Breast epithelium (tissue), 4 donors: ENCODE measurements around the gene KRTAP5-4. TPM values are rescaled to one million over a fixed set of nuclear protein-coding genes. Genes with fewer than 3 reads are reported as not detected.
"Not testable (repeated sequence)": the region's sequence is repeated elsewhere in the genome, so short reads cannot be mapped to it uniquely, and the experiment has no call there.

Experiments used
- DNase-seq, 2 donors: peaks; one replicate each; pipeline ENCODE4 v3.0.0-alpha.2; 2019; ENCODE audit warnings: low spot score in 2 of 2
- H3K27ac ChIP-seq, 2 donors: fragments of 200-600 bp; sonication (generic) in 1 of 2; one replicate each; pipeline ENCODE4 v1.5.1; 2016 to 2019; ENCODE audit warnings: mild to moderate bottlenecking in 1 of 2
- H3K27me3 ChIP-seq, 2 donors: fragments of 200-600 bp; sonication (generic) in 1 of 2; one replicate each; pipeline versions ENCODE4 v1.5.1 to v1.6.0; 2017 to 2019; ENCODE audit warnings: control low read depth in 1 of 2, mild to moderate bottlenecking in 1 of 2
- H3K36me3 ChIP-seq: fragments of 200-600 bp; one replicate; pipeline ENCODE4 v1.5.1; 2019
- H3K4me1 ChIP-seq, 2 donors: fragments of 200-600 bp; sonication (generic); one replicate each; pipeline ENCODE4 v1.5.1; 2016 to 2019; ENCODE audit warnings: control low read depth in 1 of 2
- H3K4me3 ChIP-seq, 3 donors: fragments of 200-600 bp; sonication (generic); 1 replicate in 2 of 3; 2 replicates in 1 of 3; pipeline ENCODE4 v1.5.1; 2016 to 2019; ENCODE audit warnings: mild to moderate bottlenecking in 3 of 3, moderate library complexity in 2 of 3
- H3K9me3 ChIP-seq, 2 donors: fragments of 200-600 bp; sonication (generic) in 1 of 2; one replicate each; pipeline ENCODE4 v1.5.1; 2016 to 2019; ENCODE audit warnings: control low read depth in 1 of 2
- CTCF ChIP-seq, 3 donors: fragments of 450-650 bp; IDR thresholded peaks; one replicate each; pipeline ENCODE4 v1.5.1; 2016 to 2017; ENCODE audit warnings: antibody characterized with exemption in 3 of 3, mild to moderate bottlenecking in 3 of 3, moderate library complexity in 3 of 3
- POLR2A ChIP-seq: fragments of 450-650 bp; IDR thresholded peaks from one replicate; pipeline ENCODE4 v1.6.1; 2016; ENCODE audit warnings: antibody characterized with exemption, mild to moderate bottlenecking, moderate library complexity
- POLR2AphosphoS5 ChIP-seq, 3 donors: sonication (generic); formaldehyde crosslinking; IDR thresholded peaks; one replicate each; pipeline ENCODE4 v1.6.1; 2017; ENCODE audit warnings: antibody characterized with exemption in 3 of 3
- intact Hi-C: fragments of 100-400 bp; cut with DNase I; formaldehyde crosslinking; loops from one replicate; pipeline ENCODE4 v1.15.1; 2023; ENCODE audit warnings: low total_unique reads
- total RNA-seq, 3 donors: library from RNA; depleted of rRNA; stranded (reverse); fragments of >200 nt; gene quantifications; one replicate each; pipeline ENCODE4 v1.1.0, GENCODE V29; 2016

KRTAP5-4 gene
- total RNA-seq, 3 donors from 2014 or later = not detected

GRCh38 chr11:1648653-1649420, 26.9 kb upstream of the KRTAP5-4 start:
- DNase-seq = peak in 1 of 2 donors; percentile 35
- no peak for TF ChIP-seq POLR2AphosphoS5 (IDR thresholded peaks at IDR 0.05)
- no peak for TF ChIP-seq POLR2A
- TF ChIP-seq CTCF (IDR thresholded peaks at IDR 0.05) = no peak
- intact Hi-C loops = no loop called here
- H3K27me3 ChIP-seq = peaks cover 0 to 6% of the 10 kb centered on the region in 2 donors
- no peak overlapping the region for H3K27ac ChIP-seq
- H3K36me3 ChIP-seq = no peaks in the 10 kb centered on the region
- no peaks in the 10 kb centered on the region for H3K4me1 ChIP-seq
- no peak overlapping the region for H3K4me3 ChIP-seq
- no peaks in the 10 kb centered on the region for H3K9me3 ChIP-seq

- H3K27me3 ChIP-seq = peaks cover 0 to 3% of the 10 kb centered on the region in 2 donors
- no peak overlapping the region for H3K4me3 ChIP-seq
- intact Hi-C loops = no loop called here
- no peaks in the 10 kb centered on the region for H3K4me1 ChIP-seq
- no peak overlapping the region for H3K27ac ChIP-seq
- H3K36me3 ChIP-seq = no peaks in the 10 kb centered on the region
- no peak for TF ChIP-seq CTCF (IDR thresholded peaks at IDR 0.05)
- TF ChIP-seq POLR2AphosphoS5 (IDR thresholded peaks at IDR 0.05) = no peak
- no peak for TF ChIP-seq POLR2A
- DNase-seq = no peak
- H3K9me3 ChIP-seq = no peaks in the 10 kb centered on the region
Observed at GRCh38 chr11:1647901-1648652, 26.1 kb upstream of the KRTAP5-4 start.

- H3K9me3 ChIP-seq, DNase-seq, H3K36me3 ChIP-seq, H3K4me3 ChIP-seq, intact Hi-C loops, H3K27me3 ChIP-seq, H3K4me1 ChIP-seq, H3K27ac ChIP-seq: not testable (repeated sequence)
Observed at GRCh38 chr11:1646540-1646939, 24.6 kb upstream of the KRTAP5-4 start.

- Histone ChIP-seq H3K27me3 (peaks cover 0 to 14% of the 10 kb centered on the region in 2 donors), H3K9me3 (no peaks in the 10 kb centered on the region), H3K4me1 (no peaks in the 10 kb centered on the region), H3K4me3 (no peak overlapping the region), H3K36me3 (no peaks in the 10 kb centered on the region), H3K27ac (no peak overlapping the region)
- no peak for DNase-seq
- TF ChIP-seq POLR2A = no peak
- no peak for TF ChIP-seq CTCF (IDR thresholded peaks at IDR 0.05)
- no peak for TF ChIP-seq POLR2AphosphoS5 (IDR thresholded peaks at IDR 0.05)
- intact Hi-C loops = no loop called here
Observed at GRCh38 chr11:1645357-1645821, 23.5 kb upstream of the KRTAP5-4 start.

GRCh38 chr11:1644601-1645356, 22.8 kb upstream of the KRTAP5-4 start:
- intact Hi-C loops = no loop called here
- Histone ChIP-seq H3K4me1 (no peaks in the 10 kb centered on the region), H3K27me3 (peaks cover 0 to 20% of the 10 kb centered on the region in 2 donors), H3K36me3 (no peaks in the 10 kb centered on the region), H3K27ac (no peak overlapping the region), H3K9me3 (no peaks in the 10 kb centered on the region), H3K4me3 (no peak overlapping the region)
- peak in 1 of 2 donors; percentile 43 for DNase-seq
- TF ChIP-seq POLR2A (no peak), POLR2AphosphoS5 (IDR thresholded peaks at IDR 0.05) (no peak), CTCF (IDR thresholded peaks at IDR 0.05) (no peak)
